ENCODE data around the gene FAM186B. TPM values are rescaled to one million over a fixed set of nuclear protein-coding genes. Genes with fewer than 3 reads are reported as not detected.

The FAM186B gene
- total and polyA plus RNA-seq, 2 of the 13 experiments (the other 11 are each of a cell fraction or from before 2014, with no cell fraction given): 0.07 to 0.20 TPM

GRCh38 chr12:49548481-49548821, 57.0 kb downstream of the FAM186B start (continued):
- TF ChIP-seq WIZ (CRISPR knock-in tag; IDR thresholded peaks at IDR 0.05) (no peak), MZF1 (CRISPR knock-in tag; IDR thresholded peaks at IDR 0.05; ENCODE audit: borderline replicate concordance) (no peak), ZNF652 (CRISPR knock-in tag; IDR thresholded peaks at IDR 0.05; ENCODE audit: borderline replicate concordance, low read depth) (no peak)

- ATAC-seq (no peak), FAIRE-seq (no peak), DNase-seq (ENCODE audit: low spot score) (no peak)
- Histone ChIP-seq H3K27ac (ENCODE audit: extremely low read length, insufficient read depth, low read length) (no peak overlapping the region), H3K4me1 (ENCODE audit: insufficient read depth, low read length) (peaks cover 80% of the 10 kb centered on the region), H3K36me3 (replicated peaks in 1 of 2; ENCODE audit: control insufficient read depth in 1 of 2, insufficient read depth in 2 of 2, low read length in 2 of 2) (no peaks in the 10 kb centered on the region), H4K20me1 (ENCODE audit: insufficient read depth, low read length) (no peaks in the 10 kb centered on the region), H3K79me2 (ENCODE audit: insufficient read depth, low read length) (no peaks in the 10 kb centered on the region), H3K9ac (ENCODE audit: insufficient read depth, low read depth, low read length) (no peak overlapping the region), H3K27me3 (ENCODE audit: control insufficient read depth in 1 of 2, insufficient read depth in 2 of 2, low read length in 2 of 2) (peaks cover 1 to 6% of the 10 kb centered on the region in 2 experiments; a peak in 1 of 5 replicates), H3K9me3 (ENCODE audit: low read length) (no peaks in the 10 kb centered on the region), H3K4me2 (ENCODE audit: low read depth, low read length) (no peak overlapping the region), H2AFZ (ENCODE audit: low read length) (no peak overlapping the region), H3K4me3 (replicated peaks in 1 of 3; ENCODE audit: insufficient read depth in 1 of 3, low read depth in 2 of 3, low read length in 3 of 3) (no peak overlapping the region)
- intact Hi-C loops (cut with micrococcal nuclease; ENCODE audit: unreplicated experiment) (no loop called here), in situ Hi-C loops (cut with HindIII; ENCODE audit: extremely low pct_ligation_motif_present, low pct_unique_long_range_greater_than_20kb) (no loop called here)
- WGBS (ENCODE audit: low lambda C conversion rate): 42% methylated on average over 7 of the region's 7 CpGs
- BruUV-seq (replicated peaks): no TSS peak
- CTCF ChIA-PET (ENCODE audit: low intra/inter-chr PET ratio, low total read pairs): no interaction called here
- TF ChIP-seq NPAS2 (CRISPR knock-in tag; IDR thresholded peaks at IDR 0.05; ENCODE audit: borderline replicate concordance): no peak
- no peak for TF ChIP-seq SOX13 (IDR thresholded peaks at IDR 0.05)
- TF ChIP-seq SOX13 (CRISPR knock-in tag; conservative IDR thresholded peaks at IDR 0.05 in 1 of 2, IDR thresholded peaks at IDR 0.05 in 1 of 2): no peak
- TF ChIP-seq MAFK (conservative IDR thresholded peaks at IDR 0.05 in 1 of 2, IDR thresholded peaks at IDR 0.05 in 1 of 2; ENCODE audit: low read length in 2 of 2): no peak
- no peak for TF ChIP-seq ZNF3 (CRISPR knock-in tag; IDR thresholded peaks at IDR 0.05)
- no peak for TF ChIP-seq ZNF367 (CRISPR knock-in tag; IDR thresholded peaks at IDR 0.05; ENCODE audit: borderline replicate concordance)
- no peak for TF ChIP-seq IKZF4 (CRISPR knock-in tag; IDR thresholded peaks at IDR 0.05; ENCODE audit: borderline replicate concordance, low read depth, not compliant biosample characterization)
- no peak for TF ChIP-seq SOX6 (IDR thresholded peaks at IDR 0.05)
- TF ChIP-seq SOX6 (CRISPR knock-in tag; IDR thresholded peaks at IDR 0.05): no peak
- TF ChIP-seq THRA (CRISPR knock-in tag; IDR thresholded peaks at IDR 0.05; ENCODE audit: borderline replicate concordance): no peak
- no peak for TF ChIP-seq ZNF713 (CRISPR knock-in tag; IDR thresholded peaks at IDR 0.05)
- no peak for TF ChIP-seq NFIB (CRISPR knock-in tag; IDR thresholded peaks at IDR 0.05; ENCODE audit: borderline replicate concordance)
- no peak for TF ChIP-seq ATF6 (CRISPR knock-in tag; conservative IDR thresholded peaks at IDR 0.05)
- TF ChIP-seq ATRX (CRISPR knock-in tag; IDR thresholded peaks at IDR 0.05; ENCODE audit: borderline replicate concordance): no peak
- TF ChIP-seq NFRKB (IDR thresholded peaks at IDR 0.05): no peak
- TF ChIP-seq ATAD3A (CRISPR knock-in tag; IDR thresholded peaks at IDR 0.05): no peak
- POLR2A ChIA-PET: no interaction called here
These were observed 58.2 kb downstream of the FAM186B start for GRCh38 chr12:49547090-49547690.
